ENCODE data around the gene RANBP17.
"Not testable (repeated sequence)": the region's sequence is repeated elsewhere in the genome, so short reads cannot be mapped to it uniquely, and the experiment has no call there.

The RANBP17 gene

DNA sequence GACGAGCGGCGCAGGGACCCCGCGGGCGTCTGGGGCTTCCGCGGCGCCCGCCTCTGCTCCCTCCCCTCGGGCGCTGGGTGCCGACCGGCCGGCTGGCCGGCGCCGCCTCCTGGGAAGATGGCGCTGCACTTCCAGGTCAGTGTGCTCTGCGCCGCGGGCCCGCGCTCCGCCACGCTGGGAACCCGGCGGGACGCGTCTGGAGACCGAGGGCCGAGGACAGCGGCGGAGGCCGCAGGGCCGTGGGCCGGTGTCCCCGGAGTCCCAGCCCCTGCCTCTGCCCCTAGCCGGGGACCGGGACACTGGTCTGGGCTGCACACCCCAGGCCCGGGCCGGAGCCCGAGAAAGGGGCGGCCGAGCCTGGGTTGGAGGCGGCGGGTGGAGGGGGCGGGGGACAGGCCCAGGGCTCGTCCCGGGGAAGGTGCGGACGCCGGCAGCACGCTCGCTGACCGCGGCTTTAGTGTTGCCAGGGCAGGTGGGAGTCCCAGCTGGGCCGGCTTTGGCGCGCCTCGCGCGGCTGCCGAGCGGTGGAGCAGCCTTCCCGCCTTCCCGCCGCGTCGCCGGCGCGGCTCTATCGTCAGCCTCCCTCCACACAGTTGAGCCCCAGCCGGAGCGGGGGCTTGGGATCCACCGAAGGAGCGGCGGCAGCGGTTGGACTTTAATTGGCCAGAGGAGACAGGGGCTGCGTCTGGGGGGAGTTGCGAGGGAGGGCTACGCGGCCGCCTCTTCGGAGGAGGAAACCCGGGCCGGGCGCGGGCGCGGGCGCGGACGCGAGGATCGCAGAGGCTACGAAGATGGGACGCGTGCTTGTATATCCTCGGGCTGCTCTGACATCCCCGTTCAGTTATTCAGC is at the start of gene RANBP17:
Gene RANBP17, plus strand, starts transcription at position 102 of the 850 bp plus-strand sequence.
- no peak for DNase-seq

DNA sequence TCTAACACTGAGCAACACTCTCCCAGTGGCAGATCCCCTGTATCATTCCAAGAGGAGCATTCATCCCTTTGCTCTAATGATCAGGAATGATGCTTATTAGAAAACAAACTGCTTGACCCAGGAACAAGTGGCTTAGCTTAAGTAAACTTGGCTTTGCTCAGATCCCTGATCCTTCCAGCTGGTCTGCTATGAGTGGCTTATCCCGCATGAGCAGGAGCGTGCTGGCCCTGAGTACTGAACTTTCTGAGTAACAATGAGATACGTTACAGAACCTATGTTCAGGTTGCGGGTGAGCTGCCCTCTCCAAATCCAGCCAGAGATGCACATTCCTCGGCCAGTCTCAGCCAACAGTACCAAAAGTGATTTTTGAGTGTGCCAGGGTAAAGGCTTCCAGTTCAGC is 48.6 kb upstream of the RANBP17 start:
- no peak for DNase-seq

DNA sequence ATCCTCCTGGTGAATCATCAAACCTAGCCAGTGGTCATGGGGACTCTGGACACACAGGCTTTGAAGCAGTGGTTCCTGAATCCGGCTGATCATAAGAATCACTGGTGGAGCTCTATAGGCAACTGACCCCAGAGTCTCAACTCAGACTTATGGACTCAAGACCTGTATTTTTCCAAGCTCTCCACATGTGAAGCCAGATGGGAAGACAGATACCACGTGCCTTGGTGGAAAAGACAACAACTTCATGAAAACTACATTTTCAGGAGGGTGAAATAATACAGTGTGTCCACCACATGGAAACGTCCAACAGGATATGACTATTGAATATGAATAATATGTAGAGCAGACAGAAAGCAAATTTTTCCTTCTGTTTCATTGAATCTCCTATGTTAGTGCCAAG is 44.6 kb upstream of the RANBP17 start:
- no peak for DNase-seq

DNA sequence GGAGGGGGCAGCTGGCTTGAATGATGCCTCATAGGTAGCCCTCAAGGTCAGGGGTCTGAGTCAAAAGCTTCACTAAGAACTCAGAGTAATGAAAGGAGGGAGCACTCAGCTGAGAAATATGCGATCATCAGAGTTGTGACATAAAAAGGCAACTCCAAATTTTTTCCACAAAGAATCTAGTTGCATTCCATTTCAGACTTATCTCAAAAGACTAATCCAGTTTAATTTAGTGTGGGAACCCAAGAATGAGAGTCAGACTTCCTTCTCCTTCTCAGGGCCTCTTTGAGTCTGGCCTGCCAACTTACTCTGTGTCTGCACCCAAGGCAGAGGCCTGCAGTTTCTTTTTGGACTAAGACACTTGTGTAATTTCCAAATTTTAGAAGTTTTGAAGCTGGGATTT is 43.6 kb upstream of the RANBP17 start:
- DNase-seq, result no peak

DNA sequence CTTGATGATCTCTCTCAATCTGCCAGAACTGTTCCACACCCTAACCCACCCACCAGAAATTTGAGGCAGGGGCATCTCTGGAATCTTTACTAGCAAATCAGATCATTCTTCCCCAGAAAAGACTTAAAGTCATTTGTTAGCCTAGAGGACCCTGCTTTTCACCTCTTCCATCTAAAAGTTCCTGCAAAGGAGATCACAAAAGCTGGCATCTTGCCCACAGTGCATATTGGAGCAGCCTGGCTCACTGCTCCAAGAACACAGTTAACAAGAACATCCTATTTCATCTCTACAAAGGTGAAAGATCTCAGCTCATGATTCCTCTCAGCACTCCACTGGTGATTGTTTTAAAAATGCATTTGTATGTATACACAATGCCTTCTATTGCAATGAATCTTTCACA is 42.0 kb upstream of the RANBP17 start:
- DNase-seq, result no peak

DNA sequence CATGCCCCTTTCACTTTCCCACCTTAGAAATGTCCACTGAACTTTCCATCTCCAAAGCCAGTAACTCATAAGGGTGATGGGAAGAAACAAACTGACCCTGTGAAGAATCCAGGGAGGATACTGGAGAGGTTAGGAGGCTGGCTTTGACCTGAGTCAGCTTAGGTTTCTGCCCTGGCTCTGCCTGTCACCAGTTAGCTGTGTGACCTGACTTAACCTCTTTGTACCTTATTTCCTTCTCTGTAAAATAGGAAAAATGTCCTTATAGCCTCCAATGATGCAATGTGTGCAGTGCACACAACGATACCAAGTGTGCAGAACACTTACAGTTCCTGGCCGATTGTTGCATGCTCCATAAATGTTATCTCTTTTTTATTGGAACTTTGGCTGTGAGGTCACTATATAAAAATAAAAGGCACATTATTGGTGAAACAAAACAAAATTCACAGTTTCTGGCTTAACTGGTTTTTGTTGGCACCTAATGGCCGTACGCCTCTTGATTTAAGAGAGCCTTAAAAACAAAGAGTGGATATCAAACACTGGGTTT is 40.5 kb upstream of the RANBP17 start:
- no peak for DNase-seq

DNA sequence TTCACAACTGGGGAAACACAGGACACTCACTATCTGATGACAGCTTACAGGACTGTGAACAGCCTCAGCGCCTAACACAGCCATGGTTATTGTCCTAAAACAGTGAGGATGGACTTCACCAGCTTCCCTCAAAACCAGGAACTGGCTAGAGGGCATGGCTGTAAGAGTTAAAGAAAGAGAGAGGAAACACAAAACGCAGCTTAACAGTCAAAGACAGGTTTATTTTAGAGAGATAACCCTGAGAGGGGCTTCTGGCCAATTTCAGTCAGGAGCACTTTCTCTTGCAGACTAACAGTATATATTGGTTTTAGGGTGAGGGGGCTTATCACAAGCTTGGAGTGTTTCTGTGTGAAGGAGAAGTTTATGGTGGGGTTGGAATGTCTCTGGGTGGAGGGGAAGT is 35.7 kb upstream of the RANBP17 start:
- no peak for DNase-seq

DNA sequence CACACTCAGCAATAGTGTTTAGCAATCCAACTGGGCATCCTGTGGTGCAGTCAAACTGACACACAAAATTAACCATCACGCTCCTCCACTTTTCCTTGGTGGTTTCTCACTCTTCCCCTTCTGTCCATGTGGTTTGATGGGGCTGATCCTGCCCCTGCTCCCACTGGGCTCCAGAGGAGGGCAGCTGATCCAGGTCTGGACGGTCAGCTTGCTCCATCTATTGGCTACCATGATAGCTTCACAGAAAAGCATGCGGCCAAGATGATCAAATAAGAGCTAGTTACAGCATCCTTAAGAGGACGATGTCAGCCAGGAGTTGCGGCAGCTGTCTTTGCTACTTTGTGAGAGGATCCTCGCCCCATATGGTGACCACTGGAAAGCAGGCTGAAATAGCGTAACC is 29.6 kb upstream of the RANBP17 start:
- DNase-seq, result no peak

DNA sequence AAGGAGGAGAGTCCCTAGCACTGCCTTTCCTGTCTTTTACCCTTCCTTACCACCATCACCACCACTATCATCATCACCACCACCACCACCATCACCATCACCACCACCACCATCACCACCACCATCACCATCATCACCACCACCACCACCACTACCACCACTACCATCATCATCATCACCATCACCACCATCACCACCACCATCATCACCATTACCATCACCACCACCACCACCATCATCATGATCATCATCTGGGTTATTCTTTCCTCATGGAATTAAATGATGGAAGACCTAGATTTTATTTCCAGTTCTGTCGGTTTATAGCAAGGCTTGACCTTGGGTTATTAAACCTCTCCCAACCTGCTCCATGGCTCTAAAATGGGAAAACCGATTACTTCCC is 27.8 kb upstream of the RANBP17 start:
- not testable (repeated sequence) for DNase-seq

DNA sequence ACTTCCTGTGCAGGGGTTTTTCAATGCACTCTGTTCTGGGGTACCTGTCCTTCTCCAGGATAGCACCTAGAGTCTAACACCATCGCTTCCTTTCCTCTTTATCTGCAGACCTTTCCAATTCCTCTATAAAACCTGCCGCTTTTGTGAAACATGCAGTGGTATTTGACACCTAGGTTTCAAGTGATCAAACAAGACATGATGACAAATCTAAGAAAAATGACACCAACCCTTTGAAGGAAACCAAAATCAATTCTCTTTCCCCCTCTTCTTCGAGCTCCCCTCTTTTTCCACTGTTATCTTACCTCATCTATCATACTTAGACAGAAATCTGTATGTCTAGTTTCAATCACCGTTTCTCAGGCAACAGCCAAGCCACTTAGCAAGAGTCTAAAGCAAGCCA is 25.6 kb upstream of the RANBP17 start:
- DNase-seq, result no peak

DNA sequence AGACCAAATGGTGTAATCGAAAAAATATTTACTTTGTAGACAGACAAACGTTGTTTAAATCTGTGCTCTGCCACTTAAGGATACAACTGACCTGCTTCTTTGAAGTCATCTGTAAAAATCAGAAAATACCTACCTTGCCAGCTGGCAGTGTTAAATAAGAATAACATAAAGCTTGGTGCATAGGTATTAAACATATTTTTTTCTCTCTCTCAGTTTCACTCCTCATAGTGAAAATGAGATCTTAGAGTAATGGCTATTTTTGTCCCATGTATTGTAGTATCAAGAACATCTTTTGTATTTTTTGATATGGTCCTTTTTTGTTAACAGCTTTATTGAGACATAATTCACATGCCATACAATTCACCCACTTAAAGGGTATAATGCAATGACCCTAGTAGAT is 17.9 kb upstream of the RANBP17 start:
- DNase-seq, result no peak

DNA sequence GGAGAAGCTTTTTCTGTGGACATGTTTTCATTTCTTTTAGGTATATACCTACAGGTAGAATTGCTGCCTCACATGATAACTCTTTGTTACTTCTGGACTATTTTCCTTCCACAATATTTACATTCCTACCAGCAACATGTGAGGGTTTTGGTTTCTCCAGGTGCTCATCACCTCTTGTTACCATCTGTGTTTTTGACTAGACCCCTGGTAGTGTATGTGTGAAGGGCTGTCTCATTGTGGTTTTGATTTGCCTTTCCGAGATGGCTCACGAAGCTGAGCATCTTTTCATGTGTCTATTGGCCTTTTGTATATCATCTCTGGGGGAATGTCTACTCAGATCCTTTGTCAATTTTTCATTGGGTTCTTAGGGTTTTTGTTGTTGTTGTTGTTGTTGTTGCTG is 17.2 kb upstream of the RANBP17 start:
- DNase-seq, result no peak

DNA sequence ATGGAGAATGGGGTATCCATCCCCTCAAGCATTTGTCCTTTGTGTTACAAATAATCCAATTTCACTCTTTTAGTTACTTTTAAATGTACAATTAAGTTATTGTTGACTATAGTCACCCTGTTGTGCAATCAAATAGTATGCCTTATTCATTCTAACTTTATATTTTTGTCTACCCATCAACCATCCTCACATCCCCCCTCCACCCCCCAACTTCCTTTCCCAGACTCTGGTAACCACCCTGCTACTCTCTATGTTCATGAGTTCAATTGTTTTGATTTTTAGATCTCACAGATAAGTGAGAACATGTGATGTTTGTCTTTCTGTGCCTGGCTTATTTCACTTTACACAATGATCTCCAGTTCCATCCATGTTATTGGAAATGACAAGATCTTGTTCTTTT is 15.4 kb upstream of the RANBP17 start:
- DNase-seq, result no peak

DNA sequence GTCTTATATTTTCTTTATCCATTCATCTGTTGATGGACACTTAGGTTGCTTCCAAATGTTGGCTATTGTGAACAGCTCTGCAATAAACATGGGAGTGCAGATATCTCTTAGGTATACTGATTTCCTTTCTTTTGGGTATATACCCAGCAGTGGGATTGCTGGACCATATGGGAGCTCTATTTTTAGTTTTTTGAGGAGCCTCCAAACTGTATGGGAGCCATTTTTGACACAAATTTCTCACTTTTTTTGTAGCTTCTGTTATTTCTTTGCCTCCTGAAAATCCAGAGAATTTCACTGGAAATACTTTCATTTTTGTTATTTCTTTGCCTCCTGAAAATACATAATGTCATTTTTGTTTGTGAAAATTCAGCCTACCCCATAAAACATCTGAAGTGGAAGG is 15.0 kb upstream of the RANBP17 start:
- DNase-seq, result no peak

DNA sequence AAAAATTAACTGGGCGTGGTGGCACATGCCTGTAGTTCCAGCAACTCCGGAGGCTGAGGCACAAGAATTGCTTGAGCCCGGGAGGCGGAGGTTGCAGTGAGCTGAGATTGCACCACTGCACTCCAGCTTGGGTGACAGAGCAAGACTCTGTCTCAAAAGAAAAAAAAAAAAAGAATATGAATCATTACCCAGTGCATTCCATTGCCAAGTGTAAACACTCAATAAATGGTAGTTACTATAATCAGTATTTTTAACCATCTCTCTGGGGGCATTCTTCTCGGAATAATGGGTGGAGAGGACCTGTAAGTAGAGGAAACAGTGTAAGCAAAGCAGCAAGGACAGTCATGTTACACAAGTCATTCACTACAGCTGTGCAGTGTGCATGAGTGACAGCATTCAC is 13.8 kb upstream of the RANBP17 start:
- DNase-seq, result no peak

DNA sequence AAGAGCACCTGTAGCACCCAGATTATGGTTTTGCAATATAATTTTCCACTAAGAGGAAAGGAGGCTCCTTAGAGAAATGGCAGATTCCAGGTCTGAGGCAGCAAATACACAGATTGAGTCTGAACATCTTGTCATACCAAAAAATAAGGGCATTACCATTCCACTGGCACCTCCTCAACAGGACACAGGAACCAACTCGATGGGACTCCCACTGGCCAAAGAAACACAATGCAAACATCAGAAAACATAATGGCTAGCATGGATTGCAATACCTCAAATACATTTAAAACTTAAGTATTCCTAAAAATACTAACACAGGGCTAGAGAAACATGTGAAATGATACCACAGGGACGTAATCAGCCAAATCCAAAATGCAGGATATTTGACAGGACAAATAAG is 12.4 kb upstream of the RANBP17 start:
- DNase-seq, result no peak

DNA sequence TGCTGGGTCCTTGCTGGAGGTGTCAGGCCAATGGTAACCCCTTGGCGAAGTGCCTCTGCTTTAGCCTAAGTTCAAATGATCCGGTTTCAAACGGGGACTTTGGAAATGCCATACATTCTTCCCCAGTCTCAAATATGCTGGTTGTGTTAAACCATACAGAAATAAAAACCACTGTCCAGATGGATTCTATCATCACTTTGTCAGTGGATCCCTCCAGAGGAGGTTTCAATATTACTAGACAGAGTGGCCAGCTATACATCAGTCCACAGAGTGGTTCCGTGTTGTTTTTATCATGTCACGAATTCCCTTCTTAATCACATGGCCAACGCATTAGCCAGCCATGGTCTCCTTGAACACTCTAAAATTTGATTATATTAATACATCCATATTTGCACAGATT is 7.3 kb upstream of the RANBP17 start:
- no peak for DNase-seq

DNA sequence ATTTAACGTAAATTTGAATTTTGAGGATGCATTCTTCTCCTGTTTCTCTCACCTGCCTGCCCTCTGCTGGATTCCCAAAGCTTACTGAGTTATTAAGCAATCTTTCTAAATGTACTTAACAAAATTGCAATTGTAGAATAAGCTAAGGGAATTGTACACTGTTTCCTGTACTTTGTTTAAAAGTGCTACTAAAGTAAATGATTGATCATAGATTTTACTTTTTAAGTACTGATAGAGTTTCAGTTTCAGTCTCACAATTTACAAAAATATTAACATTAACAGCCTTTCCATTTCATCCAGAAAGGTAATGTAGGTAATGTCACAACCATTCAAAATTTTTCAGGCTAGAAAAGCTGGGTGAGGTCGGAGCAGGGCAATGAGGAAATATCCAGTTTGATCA is 4.8 kb upstream of the RANBP17 start:
- no peak for DNase-seq

DNA sequence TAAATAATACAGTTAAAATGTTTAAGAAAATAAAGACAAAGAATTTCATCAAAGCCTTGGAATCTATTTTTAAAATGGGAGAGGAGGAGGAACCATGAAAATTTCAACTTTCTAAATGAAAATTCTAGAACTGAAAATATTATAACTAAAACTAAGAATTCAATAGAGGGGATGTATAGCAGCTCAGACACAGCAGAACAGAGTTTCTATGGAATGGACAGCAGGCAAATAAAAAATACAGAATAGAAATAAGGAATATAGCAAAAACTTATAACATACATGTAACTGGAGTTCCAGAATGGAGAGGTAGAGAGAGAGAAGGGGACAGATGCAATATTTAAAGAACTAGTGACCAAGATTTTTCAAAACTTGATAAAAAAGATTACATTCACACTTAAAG is 1.4 kb upstream of the RANBP17 start:
- DNase-seq, result no peak

DNA sequence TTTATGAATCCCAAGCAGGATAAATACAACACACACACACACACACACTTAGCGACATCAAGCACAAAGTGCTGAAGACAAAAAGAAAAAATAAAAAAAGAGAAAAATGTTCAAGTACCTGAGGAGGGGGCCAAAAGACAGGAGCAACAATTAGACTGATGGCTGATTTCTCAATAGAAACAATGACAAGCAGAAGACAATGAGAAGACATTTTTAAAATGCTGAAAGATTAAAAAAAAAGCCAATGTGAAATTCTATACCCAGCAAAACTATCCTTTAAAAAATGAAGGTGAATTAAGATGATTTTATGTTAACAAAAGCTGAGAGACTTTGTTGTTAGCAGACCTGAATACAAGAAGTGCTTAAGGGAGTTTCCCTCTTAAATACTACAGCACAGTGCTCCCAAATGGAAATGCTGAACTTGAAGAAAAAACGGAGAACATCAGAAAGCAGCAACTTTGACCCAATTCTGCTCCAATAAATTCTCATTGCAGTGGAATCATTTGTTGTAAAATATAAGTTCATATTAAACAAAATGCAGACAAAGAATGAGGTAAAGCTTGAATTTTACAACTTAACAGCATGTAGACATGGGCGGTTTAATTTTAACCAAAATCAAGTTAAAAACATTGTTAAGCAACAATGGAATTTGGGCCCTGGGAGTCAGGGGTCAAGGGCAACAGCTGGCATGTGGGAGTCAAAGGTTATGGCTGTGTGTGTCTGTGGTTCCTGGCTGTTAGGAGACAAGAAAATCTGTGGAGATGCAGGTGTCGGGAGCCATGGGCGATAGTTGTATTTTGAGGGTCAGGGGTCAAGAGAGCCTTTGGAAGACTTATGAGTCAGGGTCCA is 776 bp upstream of the RANBP17 start:
- DNase-seq, result no peak

DNA sequence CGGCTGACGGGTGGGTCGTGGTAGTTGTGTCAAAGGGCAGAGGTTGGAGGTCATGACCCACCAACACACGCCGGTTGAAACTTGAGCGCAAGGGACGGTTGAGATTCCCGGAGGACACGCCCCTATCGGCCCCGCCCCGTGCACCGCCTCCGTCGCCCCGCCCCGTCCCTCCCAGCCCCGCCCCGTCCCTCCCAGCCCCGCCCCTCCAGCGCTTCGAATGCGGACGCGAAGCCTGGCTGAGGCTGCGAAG is 226 bp upstream of the RANBP17 start:
- DNase-seq, result no peak

DNA sequence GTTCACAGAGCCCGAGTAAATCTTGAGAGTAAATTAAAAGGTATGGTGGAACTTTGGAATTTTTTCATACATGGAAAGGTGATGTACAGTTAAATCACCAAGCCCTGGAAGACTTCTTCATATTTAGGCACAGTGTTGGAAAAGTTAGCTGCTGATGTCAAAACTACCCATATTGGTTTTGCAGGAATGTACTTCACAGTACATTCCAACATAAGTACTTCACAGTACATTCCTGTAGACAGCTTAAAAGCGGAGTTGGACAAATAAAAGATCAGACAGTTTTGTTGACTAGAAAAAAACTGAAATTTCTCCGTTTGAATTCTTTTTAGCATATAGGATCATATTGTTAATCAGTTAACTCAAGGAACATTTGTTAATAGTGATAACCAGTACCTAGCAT is 1.8 kb downstream of the RANBP17 start:
- no peak for DNase-seq

DNA sequence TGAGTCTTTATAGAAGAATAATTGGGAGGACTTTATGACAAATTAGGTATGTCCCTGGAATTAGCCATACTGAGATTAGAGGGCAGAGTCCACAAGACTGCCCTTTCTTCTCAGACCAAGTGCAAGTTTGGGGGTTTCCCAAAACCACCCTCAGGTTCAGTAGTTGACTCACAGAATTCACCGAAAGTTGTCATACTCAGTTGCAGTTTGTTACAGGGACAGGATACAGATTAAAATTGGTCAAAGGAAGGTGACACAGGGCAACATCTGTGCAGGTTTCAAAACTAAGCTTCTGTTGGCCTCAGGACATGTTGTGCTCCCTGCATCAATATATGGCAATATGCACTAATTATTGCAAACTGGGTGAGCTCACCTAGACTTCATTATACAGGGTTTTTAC is 3.8 kb downstream of the RANBP17 start:
- no peak for DNase-seq

DNA sequence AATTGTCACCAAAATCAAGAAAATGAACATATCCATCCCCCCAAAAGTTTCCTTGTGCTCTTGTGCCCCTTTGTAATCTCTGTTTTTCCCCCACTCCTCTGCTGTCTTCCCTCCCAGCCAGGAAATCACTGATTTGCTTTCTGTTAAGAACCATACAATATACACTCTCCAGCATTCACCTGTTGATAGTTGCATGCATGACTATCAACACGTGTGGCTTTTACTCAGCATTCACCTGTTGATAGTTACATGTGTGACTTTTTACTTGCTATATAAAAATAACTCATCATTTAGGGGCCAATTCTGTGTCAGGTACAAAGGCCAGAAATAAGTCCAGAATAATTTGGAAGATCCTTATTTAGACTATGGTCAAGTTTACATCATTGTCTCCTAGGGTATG is 6.0 kb downstream of the RANBP17 start:
- no peak for DNase-seq

All from NCI-H1417 treated with DMSO at 0.1 percent for 48 hours (cell line).